IPS DF 4.7 (cell line): ENCODE measurements around the gene RAX2.
"Not testable (repeated sequence)": the region's sequence is repeated elsewhere in the genome, so short reads cannot be mapped to it uniquely, and the experiment has no call there.

Source experiments
- DNase-seq: peaks from one replicate; pipeline ENCODE4 v3.0.0-alpha.2; 2013; ENCODE audit warnings: low spot score; ENCODE audit errors: extremely low read depth

RAX2 gene

GRCh38 chr19:3771906-3772455 lies at the start of gene RAX2:
Gene RAX2 (minus strand): TSS chr19:3772228. CDS start chr19:3771742, 486 bp downstream.
- no peak for DNase-seq

- no peak for DNase-seq
Observed at GRCh38 chr19:3821156-3821555, 49.1 kb upstream of the RAX2 start.

GRCh38 chr19:3819989-3820388 lies 48.0 kb upstream of the RAX2 start:
- no peak for DNase-seq

GRCh38 chr19:3818918-3819317 lies 46.9 kb upstream of the RAX2 start:
- no peak for DNase-seq

- no peak for DNase-seq
Observed at GRCh38 chr19:3818466-3818865, 46.4 kb upstream of the RAX2 start.

DNA sequence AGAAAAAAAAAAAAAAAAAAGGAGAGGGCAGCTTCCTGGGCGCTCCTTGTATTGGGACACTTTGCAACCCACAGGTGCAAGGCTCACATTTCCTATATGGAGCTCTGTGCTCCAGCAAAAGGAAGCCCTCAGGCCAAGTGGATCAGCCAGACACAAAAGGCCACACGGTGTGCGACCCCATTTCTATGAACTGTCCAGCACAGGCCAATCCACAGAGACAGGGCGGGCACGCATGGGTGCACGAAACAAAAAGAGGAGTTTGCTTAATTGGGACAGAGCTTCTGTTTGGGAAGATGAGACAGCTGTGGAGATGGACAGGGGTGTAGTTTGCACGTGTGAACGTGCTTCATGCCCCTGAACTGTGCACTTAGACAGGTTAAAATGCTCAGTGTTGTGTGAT lies 45.7 kb upstream of the RAX2 start:
- no peak for DNase-seq

DNA sequence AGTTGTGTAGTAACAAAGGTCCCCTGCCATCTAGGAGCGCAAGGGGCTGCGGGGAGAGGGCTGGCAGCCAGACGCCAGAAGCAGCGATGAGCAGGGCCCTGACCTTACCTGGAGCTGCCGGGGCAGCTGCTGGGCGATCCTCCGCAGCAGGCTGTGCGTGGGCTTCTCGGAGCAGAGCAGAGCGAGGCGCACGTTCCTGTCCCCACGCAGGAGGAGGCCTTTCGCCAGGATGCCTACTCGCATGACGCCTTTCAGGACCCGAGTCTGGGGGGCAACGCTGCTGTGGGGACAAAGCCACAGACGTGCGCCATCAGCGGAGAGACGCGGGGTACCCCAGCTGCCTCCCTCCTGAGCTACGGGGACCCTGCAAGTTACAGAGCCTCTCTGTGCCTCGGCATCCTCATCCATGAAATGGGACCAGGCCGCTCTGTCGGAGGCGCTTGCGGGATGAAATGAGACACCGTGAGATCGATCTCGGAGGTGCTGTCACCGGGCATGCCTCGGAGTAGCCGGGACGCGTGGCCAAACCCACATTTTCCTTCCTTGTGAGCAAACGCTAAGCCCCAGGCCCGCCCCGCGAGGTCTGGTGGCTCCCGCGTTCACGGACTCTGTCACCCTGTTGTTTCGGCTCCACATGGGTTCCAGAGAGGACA lies 44.7 kb upstream of the RAX2 start:
- no peak for DNase-seq

GRCh38 chr19:3816148-3816547 lies 44.1 kb upstream of the RAX2 start:
- not testable (repeated sequence) for DNase-seq

DNA sequence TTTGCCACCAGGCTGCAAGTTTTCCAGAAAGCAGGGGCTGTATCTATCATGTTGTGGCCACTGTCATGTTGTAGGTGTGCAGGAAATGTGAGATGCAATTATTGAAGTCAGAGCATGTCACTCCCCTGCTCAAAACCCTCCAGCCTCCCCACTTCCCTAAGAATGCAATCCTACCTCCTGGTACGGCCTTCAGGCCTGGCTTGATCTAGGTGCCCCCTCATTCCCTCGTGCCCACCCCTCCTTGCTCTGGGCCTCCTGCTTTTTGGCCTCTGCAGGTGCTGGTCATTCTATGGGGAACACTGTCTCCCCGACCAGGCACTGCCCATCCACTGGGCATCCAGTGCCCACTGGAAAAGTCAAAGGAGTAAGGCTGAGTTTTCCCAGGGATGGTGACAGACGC lies 42.6 kb upstream of the RAX2 start:
- DNase-seq: no peak

DNA sequence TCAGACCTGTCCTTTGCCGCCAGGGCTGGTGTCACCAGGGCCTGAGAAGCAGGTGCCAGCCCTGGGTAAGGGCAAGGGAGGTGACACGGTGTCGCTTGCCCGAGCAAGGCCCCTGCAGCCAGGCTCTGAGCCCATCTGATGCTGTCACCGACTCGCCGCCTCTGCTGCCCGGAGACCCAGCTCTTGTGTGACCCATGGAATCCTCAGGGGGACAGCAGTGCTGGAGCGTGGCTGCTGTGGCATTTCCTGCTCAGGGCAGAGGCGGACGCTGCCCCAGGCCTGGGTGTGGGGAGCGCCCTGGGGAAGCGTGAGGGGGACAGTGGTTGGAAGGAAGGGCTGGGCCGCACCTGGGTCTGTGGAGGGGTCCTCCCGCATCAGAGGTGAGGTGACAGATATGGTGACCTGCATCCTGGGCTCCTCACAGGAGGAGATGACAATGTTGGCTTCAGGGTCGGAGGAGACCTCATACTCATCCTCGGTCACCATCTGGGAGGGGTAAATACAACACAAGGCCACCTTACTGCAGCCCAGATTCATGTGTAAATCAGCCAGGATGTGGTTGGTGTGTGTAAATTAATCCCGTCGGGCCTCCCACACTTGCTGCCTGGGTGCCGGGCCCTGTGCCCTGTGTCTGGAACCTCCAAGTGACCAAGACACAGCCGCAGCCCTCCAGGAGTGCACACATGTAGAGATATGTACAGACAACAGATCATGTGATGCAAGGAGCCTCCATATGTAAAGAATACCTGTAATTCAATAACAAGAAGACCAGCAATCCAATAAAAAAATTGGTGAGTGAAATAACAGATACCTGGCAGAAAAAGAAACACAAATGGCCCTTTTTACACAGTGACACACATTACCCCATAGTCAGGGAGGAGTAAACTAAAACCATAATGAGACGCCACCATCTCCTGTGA lies 41.7 kb upstream of the RAX2 start:
- no peak for DNase-seq

- DNase-seq: no peak
Observed at GRCh38 chr19:3810708-3811355, 38.8 kb upstream of the RAX2 start.

DNA sequence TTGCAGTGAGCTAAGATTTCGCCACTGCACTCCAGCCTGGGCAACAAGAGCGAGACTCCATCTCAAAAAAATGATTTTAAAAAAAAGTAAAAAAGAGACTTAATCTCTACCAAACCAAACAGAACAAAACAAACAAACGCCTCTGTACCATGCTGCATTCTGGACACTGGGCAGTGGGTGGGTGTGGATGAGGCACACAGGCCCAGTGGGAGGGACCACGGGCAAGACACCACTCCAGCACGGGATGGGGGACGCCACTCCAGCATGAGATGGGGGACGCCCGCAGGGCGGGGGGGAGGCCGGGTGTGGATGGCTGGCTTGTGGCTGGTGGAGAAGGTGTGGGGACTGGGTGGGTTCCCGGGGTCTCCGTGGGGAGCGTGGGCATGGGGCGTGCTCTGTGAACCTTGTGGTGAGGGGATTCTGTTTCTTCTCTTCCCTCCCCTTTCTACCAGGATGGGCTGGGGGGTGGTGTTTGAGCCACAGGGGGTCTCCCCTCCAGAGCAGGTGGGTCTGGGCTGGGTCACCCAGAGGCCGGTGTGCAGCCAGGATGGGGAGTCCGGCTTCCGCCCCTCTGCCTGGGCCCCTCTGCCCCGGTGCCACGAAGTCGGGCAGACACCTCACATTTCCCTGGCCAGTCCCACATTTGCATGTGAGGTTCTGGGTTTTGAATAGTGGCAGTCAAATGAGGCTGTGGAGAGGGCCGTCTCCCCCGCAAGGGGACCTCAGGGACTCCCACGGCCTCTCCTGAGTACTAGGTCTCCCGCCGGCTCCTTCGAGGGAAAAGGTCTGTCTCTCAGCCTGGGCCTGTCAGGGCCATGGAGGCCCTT lies 38.1 kb upstream of the RAX2 start:
- DNase-seq: no peak

GRCh38 chr19:3808420-3809143 lies 36.6 kb upstream of the RAX2 start:
- no peak for DNase-seq

DNA sequence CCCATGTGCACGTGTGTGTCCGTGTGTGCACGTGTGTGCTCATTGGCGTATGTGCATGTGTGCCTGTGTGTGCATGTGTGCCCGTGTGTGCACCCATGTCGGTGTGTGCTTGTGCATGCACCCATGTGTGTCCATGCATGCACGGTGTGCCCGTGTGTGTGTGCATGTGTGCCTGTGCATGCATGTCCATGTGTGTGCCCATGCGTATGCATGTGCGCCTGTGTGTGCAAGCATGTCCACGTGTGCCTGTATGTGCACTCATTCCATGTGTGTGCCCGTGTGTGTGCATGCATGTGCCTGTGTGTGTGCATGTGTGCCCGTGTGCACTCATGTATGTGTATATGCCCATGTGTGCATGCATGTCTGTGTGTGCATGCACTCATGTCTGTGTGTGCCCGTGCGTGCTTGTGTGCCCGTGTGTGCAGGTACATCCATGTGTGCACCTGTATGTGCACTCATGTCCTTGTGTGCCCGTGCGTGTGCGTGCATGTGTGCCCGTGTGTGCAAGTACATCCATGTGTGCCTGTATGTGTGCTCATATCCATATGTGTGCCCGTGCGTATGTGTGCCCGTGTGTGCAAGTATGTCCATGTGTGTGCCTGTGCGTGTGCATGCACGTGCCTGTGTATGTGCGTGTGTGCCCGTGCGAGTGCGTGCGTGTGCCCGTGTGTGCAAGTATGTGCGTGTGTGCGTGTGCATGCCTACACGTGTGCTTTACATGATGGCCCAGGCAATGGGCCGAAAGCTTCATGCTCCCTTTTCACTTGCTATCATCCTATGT lies 35.7 kb upstream of the RAX2 start:
- no peak for DNase-seq

GRCh38 chr19:3807131-3807480 lies 35.1 kb upstream of the RAX2 start:
- no peak for DNase-seq

DNA sequence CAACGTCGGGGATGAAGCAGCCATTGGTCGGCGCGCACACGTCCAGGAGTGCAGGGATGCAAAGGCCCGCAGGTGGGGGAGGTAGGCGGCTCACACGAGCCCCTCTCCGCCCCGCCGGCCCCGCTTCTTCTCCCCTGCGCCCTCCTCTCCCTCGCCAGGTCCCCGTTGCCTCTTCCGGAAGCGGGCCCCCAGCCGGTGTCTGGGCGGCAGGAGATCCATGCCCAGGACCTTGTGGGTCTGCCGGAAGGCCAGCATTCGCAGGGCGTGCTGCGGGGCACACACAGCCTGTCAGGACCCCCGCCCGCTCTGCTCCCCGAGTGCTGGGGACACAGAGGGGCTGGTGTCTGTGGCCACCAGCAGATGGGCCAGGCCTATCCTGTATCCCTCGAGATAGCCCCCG lies 33.8 kb upstream of the RAX2 start:
- DNase-seq: no peak

GRCh38 chr19:3804429-3804828 lies 32.4 kb upstream of the RAX2 start:
- DNase-seq: no peak

DNA sequence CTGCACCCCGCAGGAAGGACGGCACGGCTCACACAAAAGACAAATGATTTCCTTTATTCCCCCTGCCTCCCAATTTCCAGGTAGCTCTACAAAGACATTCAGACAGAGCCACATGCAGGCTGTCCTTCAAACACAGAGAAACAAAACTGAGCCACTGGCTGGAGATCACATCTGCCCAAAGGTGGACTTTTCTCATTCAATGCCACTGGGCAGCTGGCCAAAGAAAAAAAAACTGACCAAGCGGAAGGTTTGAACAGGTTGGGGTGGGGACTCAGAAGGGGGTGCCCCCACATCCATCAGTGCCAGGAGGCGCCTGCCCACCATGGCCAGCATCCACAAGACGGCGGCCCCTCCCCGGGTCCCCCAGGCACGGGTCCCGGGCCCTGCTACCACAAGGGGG lies 32.0 kb upstream of the RAX2 start:
- DNase-seq: no peak

DNA sequence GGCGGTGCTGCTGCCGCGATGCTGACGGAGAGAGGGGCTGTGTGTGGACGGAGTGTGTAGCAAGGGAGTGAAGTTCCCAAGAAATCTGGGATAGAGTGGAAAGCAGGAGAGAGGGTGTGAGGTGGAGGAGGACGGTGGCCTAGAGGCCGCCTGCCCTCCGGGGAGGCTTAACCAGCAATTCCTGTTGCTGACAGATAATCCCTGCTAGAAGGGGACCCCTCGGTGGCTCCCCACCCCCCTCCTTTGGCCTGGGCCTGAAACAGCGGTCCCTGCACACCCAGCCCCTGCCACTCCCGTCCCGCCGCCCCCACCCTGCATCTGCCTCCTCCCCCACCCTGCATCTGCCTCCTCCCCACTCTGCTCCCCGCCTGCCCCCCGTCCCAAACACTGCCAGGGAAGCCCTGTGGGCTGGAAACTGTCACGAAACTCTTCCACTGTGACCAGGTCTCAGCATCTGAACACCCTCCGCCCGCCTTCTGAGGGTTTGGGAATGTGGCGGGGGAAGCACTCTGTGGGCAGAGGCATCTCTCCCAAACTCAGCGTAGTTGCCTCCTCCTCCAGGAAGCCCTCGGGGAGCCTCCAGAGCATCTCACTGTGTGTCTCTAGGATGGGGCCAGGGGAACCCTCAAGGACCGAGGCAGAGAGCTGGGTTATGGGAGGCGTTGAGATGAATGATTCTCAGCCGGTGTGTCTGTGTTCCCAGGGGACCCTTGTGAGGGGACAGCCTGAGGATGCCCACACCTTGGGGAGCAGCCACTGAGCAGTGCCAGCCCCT lies 31.3 kb upstream of the RAX2 start:
- DNase-seq: no peak
